ENCODE data around the gene SMG6. TPM values are rescaled to one million over a fixed set of nuclear protein-coding genes. Genes with fewer than 3 reads are reported as not detected.

The SMG6 gene
- total and polyA plus RNA-seq, 2 donors (not counting 3 experiments of a cell fraction or from before 2014, with no cell fraction given), result 40.1 to 42.2 TPM

GRCh38 chr17:2223617-2223927 is 80.0 kb downstream of the SMG6 start:
- Histone ChIP-seq H2AFZ (ENCODE audit: low read depth, low read length) (no peak overlapping the region), H3K4me2 (ENCODE audit: insufficient read depth, low read length) (no peak overlapping the region), H3K4me3 (replicated peaks in 1 of 3; ENCODE audit: insufficient read depth in 1 of 3, low read depth in 1 of 3, low read length in 3 of 3) (no peak overlapping the region), H3K79me2 (ENCODE audit: control insufficient read depth, insufficient read depth, low read length) (no peaks in the 10 kb centered on the region), H3K36me3 (ENCODE audit: control insufficient read depth in 2 of 2, extremely low read depth in 1 of 2, insufficient read depth in 2 of 2, low read length in 2 of 2) (no peaks in the 10 kb centered on the region), H3K9me1 (replicated peaks; ENCODE audit: control insufficient read depth, extremely low read depth, insufficient read depth, low read length) (no peaks in the 10 kb centered on the region), H3K27ac (ENCODE audit: insufficient read depth, low read depth, low read length) (no peak overlapping the region), H4K20me1 (replicated peaks; ENCODE audit: control insufficient read depth, extremely low read depth, insufficient read depth, low read length) (no peaks in the 10 kb centered on the region), H3K4me1 (ENCODE audit: control insufficient read depth, extremely low read depth, insufficient read depth, low read length) (peaks cover 3% of the 10 kb centered on the region), H3K27me3 (ENCODE audit: control insufficient read depth in 2 of 2, insufficient read depth in 2 of 2, low read length in 2 of 2) (no peaks in the 10 kb centered on the region), H3K9ac (replicated peaks; ENCODE audit: extremely low read depth, insufficient read depth, low read length) (no peak overlapping the region), H3K9me3 (replicated peaks; ENCODE audit: control insufficient read depth, insufficient read depth, low read length) (no peaks in the 10 kb centered on the region)
- CTCF ChIA-PET, result interaction anchor here (0.7 to 3.2 kb wide), 17 partner anchors 8 to 168 kb away, joined by 3 to 12 read pairs (median 3); partner anchors contain the start of gene HIC1
- intact Hi-C loops (cut with micrococcal nuclease) (no loop called here), dilution Hi-C loops (cut with MboI; ENCODE audit: extremely low pct_ligation_motif_present, low sequenced_read_pairs) (no loop called here)
- DNase-seq (ENCODE audit: low read depth, low spot score) (no peak), FAIRE-seq (no peak)
- POLR2A ChIA-PET, result no interaction called here
- BruUV-seq (replicated peaks), result no TSS peak
- TF ChIP-seq POLR2A (IDR thresholded peaks at IDR 0.05; ENCODE audit: low read depth, low read length) (no peak), MAX (IDR thresholded peaks at IDR 0.05; ENCODE audit: insufficient read depth, insufficient read length) (no peak), GATA2 (IDR thresholded peaks at IDR 0.05; ENCODE audit: insufficient read depth, insufficient read length, low read depth, low read length) (no peak), CTCF (IDR thresholded peaks at IDR 0.05; ENCODE audit: extremely low read depth in 1 of 2, insufficient read depth in 1 of 2, low read depth in 1 of 2, low read length in 2 of 2) (no peak), JUN (IDR thresholded peaks at IDR 0.05; ENCODE audit: borderline replicate concordance, insufficient read depth, insufficient read length, low read depth) (no peak), EZH2 (IDR thresholded peaks at IDR 0.05; ENCODE audit: borderline replicate concordance, low read depth, low read length, severe bottlenecking) (no peak), FOS (IDR thresholded peaks at IDR 0.05; ENCODE audit: borderline replicate concordance, insufficient read depth, low read length) (no peak), POLR2AphosphoS5 (IDR thresholded peaks at IDR 0.05; ENCODE audit: insufficient read depth, low read depth, low read length) (no peak), MYC (IDR thresholded peaks at IDR 0.05; ENCODE audit: low read depth, low read length) (no peak)
